ENCODE data around the gene ENOPH1.

The ENOPH1 gene

DNA sequence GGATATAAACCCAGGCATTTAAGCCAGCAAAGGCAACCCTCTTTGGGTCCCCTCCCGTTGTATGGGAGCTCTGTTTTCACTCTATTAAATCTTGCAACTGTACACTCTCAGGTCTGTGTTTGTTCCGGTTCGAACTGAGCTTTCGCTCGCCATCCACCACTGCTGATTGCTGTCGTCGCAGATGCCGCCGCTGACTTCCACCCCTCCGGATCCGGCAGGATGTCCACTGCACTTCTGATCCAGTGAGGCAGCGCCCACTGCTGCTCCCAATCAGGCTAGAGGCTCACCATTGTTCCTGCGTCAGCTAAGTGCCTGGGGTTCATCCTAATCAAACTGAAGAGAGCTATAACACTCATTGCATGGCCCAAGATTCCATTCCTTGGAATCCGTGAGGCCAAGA, 49.2 kb downstream of the ENOPH1 start:
- TF ChIP-seq POLR2AphosphoS5 (IDR thresholded peaks at IDR 0.05; ENCODE audit: low read depth, low read length) (no peak), TAF1 (IDR thresholded peaks at IDR 0.05; ENCODE audit: low read depth, low read length) (no peak)
- DNase-seq (ENCODE audit: insufficient read length, low spot score) = no peak
- no peak for FAIRE-seq

DNA sequence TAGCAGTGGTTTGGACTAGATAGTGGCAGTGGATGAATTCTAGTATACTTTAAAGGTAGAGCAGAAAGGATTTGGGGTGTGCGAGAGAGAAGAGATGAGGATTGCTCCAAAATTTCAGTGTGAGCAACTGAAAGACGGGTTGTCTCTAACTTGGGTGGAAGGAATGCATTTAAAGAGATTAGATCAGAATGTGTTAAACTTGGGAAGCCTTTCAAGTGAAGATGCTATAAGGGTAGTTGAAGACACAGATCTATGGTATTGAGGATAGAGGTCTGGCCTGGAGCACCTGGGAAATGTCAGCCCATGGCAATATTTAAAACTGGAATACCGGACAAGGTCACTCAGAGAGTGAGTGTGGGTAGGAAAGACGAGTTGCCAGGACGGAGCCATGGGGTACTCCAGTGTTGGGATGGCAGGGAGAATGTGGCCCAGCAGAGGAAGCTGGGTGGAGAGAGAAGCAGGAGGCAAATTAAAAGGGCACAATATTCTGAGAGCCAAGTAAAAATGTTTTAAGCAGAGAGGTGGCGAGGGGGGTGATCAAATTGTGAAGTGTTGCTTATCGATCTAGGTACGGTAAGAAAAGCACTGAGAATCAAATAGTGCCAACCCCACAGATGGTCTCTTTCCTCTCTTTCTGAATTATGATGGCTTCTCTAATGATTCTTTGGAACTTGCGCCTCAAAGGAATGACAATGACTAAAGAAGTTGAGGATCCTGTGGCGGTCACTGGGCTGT, 50.5 kb downstream of the ENOPH1 start:
- TF ChIP-seq SPI1 (IDR thresholded peaks at IDR 0.05; ENCODE audit: low read depth, low read length) = no peak
- no peak for TF ChIP-seq POU2F2 (IDR thresholded peaks at IDR 0.05; ENCODE audit: low read depth, low read length)
- TF ChIP-seq POLR2AphosphoS5 (IDR thresholded peaks at IDR 0.05; ENCODE audit: low read depth, low read length) = no peak
- TF ChIP-seq POLR2A (IDR thresholded peaks at IDR 0.05; ENCODE audit: low read depth, low read length) = no peak
- FAIRE-seq (no peak), DNase-seq (ENCODE audit: insufficient read length, low spot score) (no peak)

DNA sequence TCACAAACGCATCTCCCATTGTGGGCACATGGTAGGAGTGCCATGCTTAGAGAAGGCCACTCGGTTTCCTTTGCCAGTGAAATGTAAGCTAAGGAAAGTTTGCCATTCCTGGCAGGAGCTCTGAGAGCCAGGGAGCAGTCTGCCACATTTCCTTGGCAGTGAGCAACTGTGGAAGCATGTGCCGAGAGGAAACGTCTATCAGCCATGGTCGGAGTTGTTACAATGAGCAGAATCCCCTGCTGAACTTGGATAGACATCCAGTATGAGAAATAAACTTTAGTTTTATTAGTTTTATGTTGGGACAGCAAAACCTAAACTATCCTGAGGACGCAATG, 51.1 kb downstream of the ENOPH1 start:
- TF ChIP-seq PAX5 (IDR thresholded peaks at IDR 0.05; ENCODE audit: insufficient read depth, low read length, severe bottlenecking) = no peak
- TF ChIP-seq POLR2AphosphoS5 (IDR thresholded peaks at IDR 0.05; ENCODE audit: low read depth, low read length) = no peak
- no peak for TF ChIP-seq TAF1 (IDR thresholded peaks at IDR 0.05; ENCODE audit: low read depth, low read length)
- TF ChIP-seq SPI1 (IDR thresholded peaks at IDR 0.05; ENCODE audit: low read depth, low read length) = no peak
- TF ChIP-seq POU2F2 (IDR thresholded peaks at IDR 0.05; ENCODE audit: low read depth, low read length) = no peak
- no peak for TF ChIP-seq POLR2A (IDR thresholded peaks at IDR 0.05; ENCODE audit: low read depth, low read length)
- no peak for FAIRE-seq
- no peak for DNase-seq (ENCODE audit: insufficient read length, low spot score)

- TF ChIP-seq PAX5 (IDR thresholded peaks at IDR 0.05; ENCODE audit: insufficient read depth, low read length, severe bottlenecking) = no peak
- TF ChIP-seq POLR2A (IDR thresholded peaks at IDR 0.05; ENCODE audit: low read depth, low read length) = no peak
- no peak for TF ChIP-seq SPI1 (IDR thresholded peaks at IDR 0.05; ENCODE audit: low read depth, low read length)
- no peak for TF ChIP-seq POLR2AphosphoS5 (IDR thresholded peaks at IDR 0.05; ENCODE audit: low read depth, low read length)
- TF ChIP-seq TAF1 (IDR thresholded peaks at IDR 0.05; ENCODE audit: low read depth, low read length) = no peak
- TF ChIP-seq POU2F2 (IDR thresholded peaks at IDR 0.05; ENCODE audit: low read depth, low read length) = no peak
- FAIRE-seq = no peak
- DNase-seq (ENCODE audit: insufficient read length, low spot score) = no peak
Observed at GRCh38 chr4:82482387-82482786, 52.0 kb downstream of the ENOPH1 start.

DNA sequence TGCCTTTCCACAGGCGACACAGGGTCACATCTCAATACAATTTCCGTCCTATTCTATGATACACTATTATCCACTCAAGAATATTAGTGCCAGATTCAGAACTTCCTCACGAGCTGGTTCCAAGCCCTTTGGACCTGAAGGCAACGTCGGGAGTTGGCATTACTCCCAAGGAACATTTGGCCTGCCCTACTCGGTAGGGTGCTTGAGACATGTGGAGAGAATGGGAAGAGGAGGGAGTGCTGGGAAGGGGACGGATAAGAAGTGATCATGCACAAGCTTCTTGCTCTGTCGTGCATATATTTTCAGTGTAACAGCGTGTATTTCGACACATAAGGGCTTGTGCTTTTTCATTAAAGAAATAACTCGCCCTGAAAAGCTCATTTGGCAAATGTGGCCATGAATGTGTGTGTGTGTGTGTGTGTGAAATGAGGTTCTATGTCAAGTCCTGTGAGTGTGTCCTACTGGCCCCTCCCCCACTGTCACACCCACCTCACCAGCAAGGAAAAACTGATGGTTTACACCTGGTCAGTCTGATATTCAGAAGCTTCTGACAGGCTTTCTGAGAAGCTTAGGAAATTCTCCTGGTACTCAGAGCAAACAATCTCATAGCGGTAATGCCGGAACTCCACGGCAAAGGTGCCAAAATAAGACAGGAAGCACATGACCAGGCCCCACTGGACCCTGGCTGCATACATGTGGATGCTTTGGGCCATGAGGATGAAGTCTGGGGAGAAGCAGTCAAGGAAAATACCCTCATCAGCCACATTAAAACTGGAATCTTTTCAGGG, 54.8 kb downstream of the ENOPH1 start:
- no peak for TF ChIP-seq SPI1 (IDR thresholded peaks at IDR 0.05; ENCODE audit: low read depth, low read length)
- no peak for TF ChIP-seq POU2F2 (IDR thresholded peaks at IDR 0.05; ENCODE audit: low read depth, low read length)
- TF ChIP-seq TAF1 (IDR thresholded peaks at IDR 0.05; ENCODE audit: low read depth, low read length) = no peak
- no peak for TF ChIP-seq POLR2A (IDR thresholded peaks at IDR 0.05; ENCODE audit: low read depth, low read length)
- no peak for TF ChIP-seq PAX5 (IDR thresholded peaks at IDR 0.05; ENCODE audit: insufficient read depth, low read length, severe bottlenecking)
- FAIRE-seq (no peak), DNase-seq (ENCODE audit: insufficient read length, low spot score) (no peak)

- no peak for FAIRE-seq
Observed at GRCh38 chr4:82489076-82489475, 58.7 kb downstream of the ENOPH1 start.

DNA sequence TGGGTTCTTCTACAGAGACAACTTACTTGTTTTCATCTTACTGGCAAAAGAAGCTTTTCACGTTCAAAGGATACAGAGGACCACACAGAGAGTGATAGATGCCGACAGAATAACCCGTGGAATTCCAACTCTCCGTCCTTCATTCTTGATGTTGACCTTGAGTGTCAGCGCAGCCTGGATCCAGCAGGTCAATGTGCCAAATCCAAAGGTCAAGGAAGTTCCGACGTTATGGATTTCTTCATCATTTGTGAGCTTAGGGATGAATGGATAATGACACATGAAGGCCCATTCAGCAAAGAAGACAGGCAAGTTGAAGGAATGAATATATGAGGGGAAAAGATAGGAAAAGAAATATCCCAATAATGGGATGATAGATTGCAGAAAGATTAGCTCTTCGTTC, 59.6 kb downstream of the ENOPH1 start:
- DNase-seq (ENCODE audit: insufficient read length, low spot score) (no peak), FAIRE-seq (no peak)
- TF ChIP-seq TAF1 (IDR thresholded peaks at IDR 0.05; ENCODE audit: low read depth, low read length) = no peak
- no peak for TF ChIP-seq POU2F2 (IDR thresholded peaks at IDR 0.05; ENCODE audit: low read depth, low read length)
- TF ChIP-seq PAX5 (IDR thresholded peaks at IDR 0.05; ENCODE audit: insufficient read depth, low read length, severe bottlenecking) = no peak
- TF ChIP-seq POLR2A (IDR thresholded peaks at IDR 0.05; ENCODE audit: low read depth, low read length) = no peak
- TF ChIP-seq POLR2AphosphoS5 (IDR thresholded peaks at IDR 0.05; ENCODE audit: low read depth, low read length) = no peak
- TF ChIP-seq SPI1 (IDR thresholded peaks at IDR 0.05; ENCODE audit: low read depth, low read length) = no peak

More at GRCh38 chr4:82489076-82489475, 58.7 kb downstream of the ENOPH1 start:
- DNase-seq (ENCODE audit: insufficient read length, low spot score) = no peak
- TF ChIP-seq PAX5 (IDR thresholded peaks at IDR 0.05; ENCODE audit: insufficient read depth, low read length, severe bottlenecking) = no peak
- no peak for TF ChIP-seq TAF1 (IDR thresholded peaks at IDR 0.05; ENCODE audit: low read depth, low read length)
- no peak for TF ChIP-seq POLR2AphosphoS5 (IDR thresholded peaks at IDR 0.05; ENCODE audit: low read depth, low read length)
- TF ChIP-seq POU2F2 (IDR thresholded peaks at IDR 0.05; ENCODE audit: low read depth, low read length) = no peak
- no peak for TF ChIP-seq POLR2A (IDR thresholded peaks at IDR 0.05; ENCODE audit: low read depth, low read length)
- no peak for TF ChIP-seq SPI1 (IDR thresholded peaks at IDR 0.05; ENCODE audit: low read depth, low read length)

- TF ChIP-seq POLR2A (IDR thresholded peaks at IDR 0.05; ENCODE audit: low read depth, low read length) = no peak
- TF ChIP-seq TAF1 (IDR thresholded peaks at IDR 0.05; ENCODE audit: low read depth, low read length) = no peak
- TF ChIP-seq POLR2AphosphoS5 (IDR thresholded peaks at IDR 0.05; ENCODE audit: low read depth, low read length) = no peak
- no peak for TF ChIP-seq POU2F2 (IDR thresholded peaks at IDR 0.05; ENCODE audit: low read depth, low read length)
- no peak for TF ChIP-seq SPI1 (IDR thresholded peaks at IDR 0.05; ENCODE audit: low read depth, low read length)
- no peak for TF ChIP-seq PAX5 (IDR thresholded peaks at IDR 0.05; ENCODE audit: insufficient read depth, low read length, severe bottlenecking)
- no peak for DNase-seq (ENCODE audit: insufficient read length, low spot score)
Observed at GRCh38 chr4:82491251-82491960, 61.0 kb downstream of the ENOPH1 start.

GRCh38 chr4:82493721-82494425, 63.5 kb downstream of the ENOPH1 start:
- DNase-seq (ENCODE audit: insufficient read length, low spot score) = no peak
- no peak for FAIRE-seq
- no peak for TF ChIP-seq TAF1 (IDR thresholded peaks at IDR 0.05; ENCODE audit: low read depth, low read length)
- TF ChIP-seq POLR2AphosphoS5 (IDR thresholded peaks at IDR 0.05; ENCODE audit: low read depth, low read length) = no peak
- no peak for TF ChIP-seq POLR2A (IDR thresholded peaks at IDR 0.05; ENCODE audit: low read depth, low read length)
- TF ChIP-seq SPI1 (IDR thresholded peaks at IDR 0.05; ENCODE audit: low read depth, low read length) = no peak
- TF ChIP-seq PAX5 (IDR thresholded peaks at IDR 0.05; ENCODE audit: insufficient read depth, low read length, severe bottlenecking) = no peak
- TF ChIP-seq POU2F2 (IDR thresholded peaks at IDR 0.05; ENCODE audit: low read depth, low read length) = no peak

More at GRCh38 chr4:82491251-82491960, 61.0 kb downstream of the ENOPH1 start:
- FAIRE-seq = no peak

All from GM12891 (cell line).